H9 (cell line): Measurements from ENCODE around the gene PM20D2. TPM values are rescaled to one million over a fixed set of nuclear protein-coding genes. Genes with fewer than 3 reads are reported as not detected.

Source experiments
- DNase-seq: peaks from one replicate; pipeline ENCODE4 v3.0.0-alpha.2; 2017
- H2AFZ ChIP-seq: one replicate; pipeline ENCODE4 v1.6.1; 2013; ENCODE audit warnings: mild to moderate bottlenecking, low read length, control low read depth, moderate library complexity
- H2AK5ac ChIP-seq: 2 replicates; pipeline ENCODE4 v1.6.1; 2013; ENCODE audit warnings: low read length, control low read depth, mixed read lengths; ENCODE audit not compliant: insufficient read length
- H2BK120ac ChIP-seq: one replicate; pipeline ENCODE4 v1.6.1; 2013; ENCODE audit warnings: low read depth, mild to moderate bottlenecking, low read length, control low read depth, inconsistent platforms; ENCODE audit not compliant: poor library complexity, severe bottlenecking
- H2BK12ac ChIP-seq: 2 replicates; pipeline ENCODE4 v1.6.1; 2013; ENCODE audit warnings: low read length, control low read depth, mixed read lengths, low read depth; ENCODE audit not compliant: insufficient read length
- H2BK15ac ChIP-seq: 2 replicates; pipeline ENCODE4 v1.6.1; 2013; ENCODE audit warnings: low read depth, low read length, control low read depth
- H2BK20ac ChIP-seq: one replicate; pipeline ENCODE4 v1.6.1; 2013; ENCODE audit warnings: low read depth, mild to moderate bottlenecking, low read length, control low read depth, inconsistent platforms; ENCODE audit not compliant: poor library complexity, severe bottlenecking
- H2BK5ac ChIP-seq: 2 replicates; pipeline ENCODE4 v1.6.1; 2013; ENCODE audit warnings: low read length, control low read depth, mixed read lengths; ENCODE audit not compliant: insufficient read length
- H3K14ac ChIP-seq: 2 replicates; pipeline ENCODE4 v1.6.1; 2013; ENCODE audit warnings: low read length, control low read depth; ENCODE audit not compliant: insufficient read depth
- H3K18ac ChIP-seq: 2 replicates; pipeline ENCODE4 v1.6.1; 2013; ENCODE audit warnings: low read depth, mild to moderate bottlenecking, mixed read lengths, low read length, control low read depth; ENCODE audit not compliant: insufficient read length
- H3K23ac ChIP-seq: 2 replicates; pipeline ENCODE4 v1.6.1; 2013; ENCODE audit warnings: low read length, control low read depth, mixed read lengths, low read depth; ENCODE audit not compliant: insufficient read length
- H3K23me2 ChIP-seq: 2 replicates; pipeline ENCODE4 v1.6.1; 2013; ENCODE audit warnings: low read depth, mild to moderate bottlenecking, mixed read lengths, low read length, control low read depth; ENCODE audit not compliant: insufficient read length, poor library complexity, severe bottlenecking
- H3K27ac ChIP-seq: 2 replicates; pipeline ENCODE4 v1.5.1; 2013; ENCODE audit warnings: low read length, control low read depth, mixed read lengths, low read depth; ENCODE audit not compliant: insufficient read length
- H3K27me3 ChIP-seq: 2 replicates; pipeline ENCODE4 v1.6.1; 2013; ENCODE audit warnings: low read length, control low read depth, inconsistent platforms; ENCODE audit not compliant: insufficient read depth
- H3K4ac ChIP-seq: 2 replicates; pipeline ENCODE4 v1.6.1; 2013; ENCODE audit warnings: low read depth, mild to moderate bottlenecking, control low read depth, inconsistent platforms, low read length, moderate library complexity
- H3K4me1 ChIP-seq: 2 replicates; pipeline ENCODE4 v1.6.1; 2013; ENCODE audit warnings: low read length, control low read depth, inconsistent platforms; ENCODE audit not compliant: insufficient read depth
- H3K4me2 ChIP-seq: 2 replicates; pipeline ENCODE4 v1.6.1; 2013; ENCODE audit warnings: low read length, control low read depth, mixed read lengths; ENCODE audit not compliant: insufficient read length, insufficient read depth
- H3K56ac ChIP-seq: 2 replicates; pipeline ENCODE4 v1.6.1; 2013; ENCODE audit warnings: low read depth, mild to moderate bottlenecking, mixed read lengths, low read length, control low read depth; ENCODE audit not compliant: insufficient read length
- H3K79me1 ChIP-seq: 2 replicates; pipeline ENCODE4 v1.6.1; 2013; ENCODE audit warnings: low read depth, mild to moderate bottlenecking, moderate library complexity, low read length, control low read depth, inconsistent platforms; ENCODE audit not compliant: insufficient read depth, poor library complexity, severe bottlenecking
- H3K79me2 ChIP-seq: 2 replicates; pipeline ENCODE4 v1.6.1; 2013; ENCODE audit warnings: low read length, control low read depth, inconsistent platforms; ENCODE audit not compliant: insufficient read depth
- H3K9ac ChIP-seq: 2 replicates; pipeline ENCODE4 v1.6.1; 2013; ENCODE audit warnings: low read length, control low read depth, mixed read lengths; ENCODE audit not compliant: insufficient read length; ENCODE audit errors: extremely low read depth
- H3K9me3 ChIP-seq: one replicate; pipeline ENCODE4 v1.6.1; 2013; ENCODE audit warnings: low read depth, low read length, inconsistent platforms; ENCODE audit not compliant: control insufficient read depth
- H3T11ph ChIP-seq: one replicate; pipeline ENCODE4 v1.6.1; 2013; ENCODE audit warnings: mild to moderate bottlenecking, low read length, control low read depth, inconsistent platforms
- H4K20me1 ChIP-seq: one replicate; pipeline ENCODE4 v1.6.1; 2013; ENCODE audit not compliant: control insufficient read depth, insufficient read length, insufficient read depth
- H4K5ac ChIP-seq: 2 replicates; pipeline ENCODE4 v1.6.1; 2013; ENCODE audit warnings: low read depth, mild to moderate bottlenecking, mixed read lengths, low read length, control low read depth; ENCODE audit not compliant: insufficient read length
- H4K8ac ChIP-seq: replicated peaks from 2 replicates; pipeline ENCODE4 v1.6.1; 2013; ENCODE audit warnings: low read length, control low read depth, mixed read lengths, low read depth; ENCODE audit not compliant: insufficient read length
- H4K91ac ChIP-seq: 2 replicates; pipeline ENCODE4 v1.6.1; 2013; ENCODE audit warnings: low read depth, mild to moderate bottlenecking, moderate library complexity, mixed read lengths, low read length, control low read depth; ENCODE audit not compliant: insufficient read length
- H3K27ac Mint-ChIP-seq, 3 experiments: 2 replicates in 2 of 3; 3 replicates in 1 of 3; pipeline ENCODE4 v1.8.0; 2020 to 2021; ENCODE audit warnings: mixed read lengths in 3 of 3, mild to moderate bottlenecking in 1 of 3, moderate library complexity in 1 of 3
- H3K27me3 Mint-ChIP-seq: 2 replicates; pipeline ENCODE4 v1.8.0; 2021; ENCODE audit warnings: low read depth, mild to moderate bottlenecking, moderate library complexity, mixed read lengths
- H3K36me3 Mint-ChIP-seq, 3 experiments: 2 replicates in 2 of 3; 3 replicates in 1 of 3; pipeline ENCODE4 v1.8.0; 2020 to 2021; ENCODE audit warnings: low read depth in 3 of 3, mixed read lengths in 3 of 3; ENCODE audit not compliant: insufficient read depth in 1 of 3
- H3K4me1 Mint-ChIP-seq, 2 experiments: 2 replicates each; pipeline ENCODE4 v1.8.0; 2020; ENCODE audit warnings: mixed read lengths in 2 of 2
- H3K4me3 Mint-ChIP-seq, 2 experiments: 2 replicates in 1 of 2; 3 replicates in 1 of 2; pipeline ENCODE4 v1.8.0; 2020 to 2021; ENCODE audit warnings: mild to moderate bottlenecking in 2 of 2, mixed read lengths in 2 of 2, moderate library complexity in 1 of 2
- H3K9me3 Mint-ChIP-seq, 2 experiments: 2 replicates in 1 of 2; 3 replicates in 1 of 2; pipeline ENCODE4 v1.8.0; 2020; ENCODE audit warnings: mild to moderate bottlenecking in 2 of 2, mixed read lengths in 2 of 2, moderate library complexity in 1 of 2
- WGBS: extraction: QIAGEN DNeasy Blood & Tissue Kit; methylation state at CpG from one replicate; pipeline ENCODE4 v1.1.7; 2013; ENCODE audit warnings: missing lambda C conversion rate, low lambda C conversion rate, mixed read lengths; ENCODE audit not compliant: insufficient read length; ENCODE audit errors: extremely low coverage; 5-methylcytosine and 5-hydroxymethylcytosine counted together
- total RNA-seq: library from RNA; stranded (reverse); gene quantifications from 2 replicates; pipeline ENCODE4 v1.2.1, GENCODE V29; 2021
- TF ChIP-seq, protein P1 (sequence below): fragments of 200-600 bp; sonication (generic); conservative IDR thresholded peaks from 3 replicates; pipeline ENCODE4 v1.8.0; 2021; ENCODE audit warnings: antibody characterized with exemption, mild to moderate bottlenecking

The PM20D2 gene
- total RNA-seq, 1 experiment from 2014 or later = 8.3 TPM

DNA sequence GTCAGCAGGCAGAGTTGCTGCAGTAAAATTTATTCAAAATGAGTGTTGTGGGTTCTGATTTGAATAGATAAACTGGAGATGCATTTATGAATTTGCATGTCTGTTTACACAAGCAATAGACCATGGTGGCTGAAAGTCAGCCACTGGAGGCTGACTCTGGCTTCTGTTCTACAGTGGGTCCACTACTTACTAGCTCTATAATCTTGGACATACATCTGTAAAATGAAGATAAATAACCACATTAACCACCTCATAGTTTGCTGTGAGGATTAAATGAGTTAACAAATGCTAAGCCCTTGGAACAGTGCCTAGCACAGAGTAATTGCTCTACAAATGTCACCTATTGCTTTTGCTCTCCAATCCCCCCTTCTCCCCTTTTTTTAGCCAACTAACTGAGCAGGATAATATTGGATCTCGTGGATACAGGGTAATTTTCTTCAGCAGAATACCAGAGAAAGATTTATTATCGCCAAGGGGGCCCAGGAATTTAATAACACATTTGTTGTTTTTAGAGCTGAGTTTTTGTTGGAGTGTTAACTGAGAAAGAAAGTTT, 1.4 kb upstream of the PM20D2 start:
- no peak overlapping the region for H3K4me3 Mint-ChIP-seq
- H3K4ac ChIP-seq = no peak overlapping the region

More for the DNA sequence above, 1.4 kb upstream of the PM20D2 start:
- peaks cover 8% of the 10 kb centered on the region for H3K23me2 ChIP-seq
- H3K79me2 ChIP-seq = no peaks in the 10 kb centered on the region
- no peak overlapping the region for H3K23ac ChIP-seq
- no peak overlapping the region for H2BK5ac ChIP-seq
- H3K4me1 ChIP-seq = no peaks in the 10 kb centered on the region
- no peak overlapping the region for H3K18ac ChIP-seq
- Mint-ChIP-seq H3K36me3 (no peaks in the 10 kb centered on the region; a peak in 1 of 7 replicates), H3K9me3 (peaks cover 0 to 3% of the 10 kb centered on the region in 2 experiments; a peak in 1 of 5 replicates), H3K27ac (no peak overlapping the region), H3K27me3 (peaks cover 57% of the 10 kb centered on the region), H3K4me1 (peaks cover 13 to 14% of the 10 kb centered on the region in 2 experiments)
- WGBS = no CpG with 5 or more reads among the region's 2 CpGs
- H3K4me2 ChIP-seq = no peak overlapping the region
- TF ChIP-seq, protein P1, sequence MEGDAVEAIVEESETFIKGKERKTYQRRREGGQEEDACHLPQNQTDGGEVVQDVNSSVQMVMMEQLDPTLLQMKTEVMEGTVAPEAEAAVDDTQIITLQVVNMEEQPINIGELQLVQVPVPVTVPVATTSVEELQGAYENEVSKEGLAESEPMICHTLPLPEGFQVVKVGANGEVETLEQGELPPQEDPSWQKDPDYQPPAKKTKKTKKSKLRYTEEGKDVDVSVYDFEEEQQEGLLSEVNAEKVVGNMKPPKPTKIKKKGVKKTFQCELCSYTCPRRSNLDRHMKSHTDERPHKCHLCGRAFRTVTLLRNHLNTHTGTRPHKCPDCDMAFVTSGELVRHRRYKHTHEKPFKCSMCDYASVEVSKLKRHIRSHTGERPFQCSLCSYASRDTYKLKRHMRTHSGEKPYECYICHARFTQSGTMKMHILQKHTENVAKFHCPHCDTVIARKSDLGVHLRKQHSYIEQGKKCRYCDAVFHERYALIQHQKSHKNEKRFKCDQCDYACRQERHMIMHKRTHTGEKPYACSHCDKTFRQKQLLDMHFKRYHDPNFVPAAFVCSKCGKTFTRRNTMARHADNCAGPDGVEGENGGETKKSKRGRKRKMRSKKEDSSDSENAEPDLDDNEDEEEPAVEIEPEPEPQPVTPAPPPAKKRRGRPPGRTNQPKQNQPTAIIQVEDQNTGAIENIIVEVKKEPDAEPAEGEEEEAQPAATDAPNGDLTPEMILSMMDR = no peak
- H3T11ph ChIP-seq = no peak overlapping the region
- no peak overlapping the region for H2BK12ac ChIP-seq
- H3K79me1 ChIP-seq = no peaks in the 10 kb centered on the region
- no peak for DNase-seq
- H2BK120ac ChIP-seq = no peak overlapping the region
- H4K5ac ChIP-seq = no peak overlapping the region
- H4K8ac ChIP-seq = no peak overlapping the region
- no peak overlapping the region for H2AFZ ChIP-seq
- no peak overlapping the region for H2AK5ac ChIP-seq
- no peak overlapping the region for H4K91ac ChIP-seq
- no peak overlapping the region for H3K14ac ChIP-seq
- H3K9ac ChIP-seq = no peak overlapping the region
- no peak overlapping the region for H2BK20ac ChIP-seq
- no peak overlapping the region for H3K27ac ChIP-seq
- no peak overlapping the region for H2BK15ac ChIP-seq
- no peaks in the 10 kb centered on the region for H4K20me1 ChIP-seq
- peaks cover 10% of the 10 kb centered on the region; the same call in 1 of the 2 replicates for H3K27me3 ChIP-seq
- H3K56ac ChIP-seq = no peak overlapping the region
- H3K9me3 ChIP-seq = no peaks in the 10 kb centered on the region
